Tibial nerve (tissue), 4 donors: Measurements from ENCODE around the gene VGF.

Source experiments
- EP300 ChIP-seq, 2 donors: sonication (generic); formaldehyde crosslinking; IDR thresholded peaks; one replicate each; pipeline ENCODE4 v1.6.1; 2017; ENCODE audit warnings: antibody characterized with exemption in 2 of 2, mild to moderate bottlenecking in 1 of 2
- POLR2A ChIP-seq, 2 donors: fragments of 450-650 bp; IDR thresholded peaks; one replicate each; pipeline ENCODE4 v1.6.1; 2017; ENCODE audit warnings: antibody characterized with exemption in 2 of 2, mild to moderate bottlenecking in 2 of 2, moderate library complexity in 2 of 2
- TF ChIP-seq, protein P1 (sequence below), 5 experiments: fragments of 200-600 bp in 3 of 5; fragments of 450-650 bp in 2 of 5; sonication (generic) in 3 of 5; IDR thresholded peaks; one replicate each; pipeline ENCODE4 v1.5.1; 2016 to 2019; ENCODE audit warnings: antibody characterized with exemption in 5 of 5, mild to moderate bottlenecking in 3 of 5, moderate library complexity in 2 of 5

GRCh38 chr7:101180130-101180755, 14.9 kb upstream of the VGF start, which contains the start of gene NAT16:
- no peak for TF ChIP-seq POLR2A (IDR thresholded peaks at IDR 0.05)
- TF ChIP-seq, protein P1, sequence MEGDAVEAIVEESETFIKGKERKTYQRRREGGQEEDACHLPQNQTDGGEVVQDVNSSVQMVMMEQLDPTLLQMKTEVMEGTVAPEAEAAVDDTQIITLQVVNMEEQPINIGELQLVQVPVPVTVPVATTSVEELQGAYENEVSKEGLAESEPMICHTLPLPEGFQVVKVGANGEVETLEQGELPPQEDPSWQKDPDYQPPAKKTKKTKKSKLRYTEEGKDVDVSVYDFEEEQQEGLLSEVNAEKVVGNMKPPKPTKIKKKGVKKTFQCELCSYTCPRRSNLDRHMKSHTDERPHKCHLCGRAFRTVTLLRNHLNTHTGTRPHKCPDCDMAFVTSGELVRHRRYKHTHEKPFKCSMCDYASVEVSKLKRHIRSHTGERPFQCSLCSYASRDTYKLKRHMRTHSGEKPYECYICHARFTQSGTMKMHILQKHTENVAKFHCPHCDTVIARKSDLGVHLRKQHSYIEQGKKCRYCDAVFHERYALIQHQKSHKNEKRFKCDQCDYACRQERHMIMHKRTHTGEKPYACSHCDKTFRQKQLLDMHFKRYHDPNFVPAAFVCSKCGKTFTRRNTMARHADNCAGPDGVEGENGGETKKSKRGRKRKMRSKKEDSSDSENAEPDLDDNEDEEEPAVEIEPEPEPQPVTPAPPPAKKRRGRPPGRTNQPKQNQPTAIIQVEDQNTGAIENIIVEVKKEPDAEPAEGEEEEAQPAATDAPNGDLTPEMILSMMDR (IDR thresholded peaks at IDR 0.05) = no peak
- no peak for TF ChIP-seq EP300 (IDR thresholded peaks at IDR 0.05)
